Activated naive CD4-positive, alpha-beta T cell treated with anti-CD3 and anti-CD28 coated beads, Interleukin-2, amount 50 U/mL, for 72 hours (primary cell): ENCODE data around the gene MMAB. TPM values are rescaled to one million over a fixed set of nuclear protein-coding genes. Genes with fewer than 3 reads are reported as not detected.

Source experiments
- ATAC-seq, 2 donors: fragments of 150-1000 bp; cut with Tn5 transposase; 2 replicates each; pipeline ENCODE4 v1.10.0; 2021; ENCODE audit warnings: mild to moderate bottlenecking in 2 of 2, moderate library complexity in 2 of 2
- DNase-seq, 2 donors: peaks; one replicate each; pipeline ENCODE4 v3.0.0; 2021 to 2022; ENCODE audit warnings: low spot score in 2 of 2
- H3K27ac Mint-ChIP-seq, 2 donors: one replicate each; pipeline ENCODE4 v1.8.0; 2022; ENCODE audit warnings: mild to moderate bottlenecking in 2 of 2, mixed read lengths in 2 of 2
- H3K36me3 Mint-ChIP-seq, 2 donors: one replicate each; pipeline ENCODE4 v1.8.0; 2022; ENCODE audit warnings: mixed read lengths in 2 of 2
- H3K9me3 Mint-ChIP-seq, 2 donors: one replicate each; pipeline ENCODE4 v1.8.0; 2022; ENCODE audit warnings: mixed read lengths in 2 of 2
- total RNA-seq, 2 donors: library from RNA; stranded (reverse); gene quantifications; one replicate each; pipeline ENCODE4 v1.2.3, GENCODE V29; 2022

Gene MMAB
- total RNA-seq, 2 donors from 2014 or later, result 27.4 to 29.5 TPM

- DNase-seq (no peak), ATAC-seq (no peak)
- peaks cover 4 to 19% of the 10 kb centered on the region in 2 donors for H3K36me3 Mint-ChIP-seq
- no peak overlapping the region for H3K27ac Mint-ChIP-seq
- no peaks in the 10 kb centered on the region for H3K9me3 Mint-ChIP-seq
Observed at GRCh38 chr12:109577311-109577710, 4.0 kb upstream of the MMAB start.

GRCh38 chr12:109575683-109576082, 2.4 kb upstream of the MMAB start:
- H3K36me3 Mint-ChIP-seq, result peaks cover 4 to 15% of the 10 kb centered on the region in 2 donors
- DNase-seq (no peak), ATAC-seq (no peak)
- no peak overlapping the region for H3K27ac Mint-ChIP-seq
- no peaks in the 10 kb centered on the region for H3K9me3 Mint-ChIP-seq

- ATAC-seq (no peak), DNase-seq (no peak)
- Mint-ChIP-seq H3K36me3 (peaks cover 0 to 15% of the 10 kb centered on the region in 2 donors), H3K27ac (peak overlapping the region in 1 of 2 donors; percentile 96), H3K9me3 (no peaks in the 10 kb centered on the region)
Observed at GRCh38 chr12:109573914-109574244, 575 bp upstream of the MMAB start.

GRCh38 chr12:109572506-109572845, 828 bp downstream of the MMAB start:
- DNase-seq (no peak), ATAC-seq (no peak)
- no peaks in the 10 kb centered on the region for H3K9me3 Mint-ChIP-seq
- H3K27ac Mint-ChIP-seq, result peak overlapping the region; percentile 90 to 96
- H3K36me3 Mint-ChIP-seq, result peaks cover 0 to 15% of the 10 kb centered on the region in 2 donors

GRCh38 chr12:109571773-109572505, 1.4 kb downstream of the MMAB start:
- DNase-seq, result no peak
- no peak for ATAC-seq
- peaks cover 0 to 15% of the 10 kb centered on the region in 2 donors for H3K36me3 Mint-ChIP-seq
- no peaks in the 10 kb centered on the region for H3K9me3 Mint-ChIP-seq
- peak overlapping the region in 1 of 2 donors; percentile 96 for H3K27ac Mint-ChIP-seq

GRCh38 chr12:109568486-109568885, 4.8 kb downstream of the MMAB start:
- Mint-ChIP-seq H3K36me3 (peaks cover 0 to 8% of the 10 kb centered on the region in 2 donors), H3K27ac (no peak overlapping the region), H3K9me3 (no peaks in the 10 kb centered on the region)
- no peak for ATAC-seq
- no peak for DNase-seq

GRCh38 chr12:109567967-109568366, 5.3 kb downstream of the MMAB start:
- no peaks in the 10 kb centered on the region for H3K9me3 Mint-ChIP-seq
- H3K36me3 Mint-ChIP-seq, result peaks cover 0 to 8% of the 10 kb centered on the region in 2 donors
- no peak for ATAC-seq
- no peak overlapping the region for H3K27ac Mint-ChIP-seq
- no peak for DNase-seq

- ATAC-seq (no peak), DNase-seq (no peak)
- Mint-ChIP-seq H3K9me3 (peaks cover 0 to 3% of the 10 kb centered on the region in 2 donors), H3K27ac (no peak overlapping the region), H3K36me3 (peaks cover 3 to 14% of the 10 kb centered on the region in 2 donors)
Observed at GRCh38 chr12:109567296-109567695, 6.0 kb downstream of the MMAB start.

- Mint-ChIP-seq H3K36me3 (peaks cover 12 to 19% of the 10 kb centered on the region in 2 donors), H3K9me3 (peaks cover 0 to 8% of the 10 kb centered on the region in 2 donors), H3K27ac (no peak overlapping the region)
- no peak for ATAC-seq
- DNase-seq, result no peak
Observed at GRCh38 chr12:109566424-109566823, 6.9 kb downstream of the MMAB start.

- Mint-ChIP-seq H3K36me3 (peaks cover 12 to 19% of the 10 kb centered on the region in 2 donors), H3K9me3 (peaks cover 0 to 8% of the 10 kb centered on the region in 2 donors), H3K27ac (no peak overlapping the region)
- ATAC-seq, result no peak
- DNase-seq, result no peak
Observed at GRCh38 chr12:109563291-109564284, 9.7 kb downstream of the MMAB start.

- Mint-ChIP-seq H3K36me3 (peaks cover 12 to 19% of the 10 kb centered on the region in 2 donors), H3K9me3 (peaks cover 0 to 8% of the 10 kb centered on the region in 2 donors), H3K27ac (peak overlapping the region in 1 of 2 donors; percentile 69)
- DNase-seq (no peak), ATAC-seq (no peak)
Observed at GRCh38 chr12:109562871-109563270, 10.4 kb downstream of the MMAB start.

GRCh38 chr12:109561711-109562030, 11.6 kb downstream of the MMAB start:
- no peak for DNase-seq
- H3K9me3 Mint-ChIP-seq, result peaks cover 0 to 8% of the 10 kb centered on the region in 2 donors
- no peak overlapping the region for H3K27ac Mint-ChIP-seq
- ATAC-seq, result no peak
- H3K36me3 Mint-ChIP-seq, result peaks cover 12 to 19% of the 10 kb centered on the region in 2 donors

- ATAC-seq (no peak), DNase-seq (no peak)
- Mint-ChIP-seq H3K36me3 (peaks cover 12 to 19% of the 10 kb centered on the region in 2 donors), H3K9me3 (peaks cover 0 to 8% of the 10 kb centered on the region in 2 donors), H3K27ac (no peak overlapping the region)
Observed at GRCh38 chr12:109560867-109561710, 12.2 kb downstream of the MMAB start.

GRCh38 chr12:109559601-109560000, 13.7 kb downstream of the MMAB start:
- H3K36me3 Mint-ChIP-seq, result peaks cover 12 to 19% of the 10 kb centered on the region in 2 donors
- ATAC-seq, result no peak
- no peak overlapping the region for H3K27ac Mint-ChIP-seq
- peaks cover 0 to 8% of the 10 kb centered on the region in 2 donors for H3K9me3 Mint-ChIP-seq
- no peak for DNase-seq

- Mint-ChIP-seq H3K9me3 (peaks cover 0 to 8% of the 10 kb centered on the region in 2 donors), H3K27ac (peak overlapping the region in 1 of 2 donors; percentile 22), H3K36me3 (peaks cover 12 to 19% of the 10 kb centered on the region in 2 donors)
- no peak for DNase-seq
- no peak for ATAC-seq
Observed at GRCh38 chr12:109559200-109559505, 14.2 kb downstream of the MMAB start.

GRCh38 chr12:109558374-109559199, 14.7 kb downstream of the MMAB start:
- Mint-ChIP-seq H3K9me3 (peaks cover 0 to 8% of the 10 kb centered on the region in 2 donors), H3K27ac (peak overlapping the region in 1 of 2 donors; percentile 22), H3K36me3 (peaks cover 12 to 18% of the 10 kb centered on the region in 2 donors)
- DNase-seq (no peak), ATAC-seq (no peak)
